ELF-1 (cell line): ENCODE results near the gene CRKL.
A peak's percentile ranks its signal among the peaks of the same experiment; 100 is the strongest.

Source experiments
- DNase-seq: peaks from one replicate; pipeline ENCODE4 v3.0.0-alpha.2; 2016; ENCODE audit warnings: low read depth, low spot score

CRKL gene

DNA sequence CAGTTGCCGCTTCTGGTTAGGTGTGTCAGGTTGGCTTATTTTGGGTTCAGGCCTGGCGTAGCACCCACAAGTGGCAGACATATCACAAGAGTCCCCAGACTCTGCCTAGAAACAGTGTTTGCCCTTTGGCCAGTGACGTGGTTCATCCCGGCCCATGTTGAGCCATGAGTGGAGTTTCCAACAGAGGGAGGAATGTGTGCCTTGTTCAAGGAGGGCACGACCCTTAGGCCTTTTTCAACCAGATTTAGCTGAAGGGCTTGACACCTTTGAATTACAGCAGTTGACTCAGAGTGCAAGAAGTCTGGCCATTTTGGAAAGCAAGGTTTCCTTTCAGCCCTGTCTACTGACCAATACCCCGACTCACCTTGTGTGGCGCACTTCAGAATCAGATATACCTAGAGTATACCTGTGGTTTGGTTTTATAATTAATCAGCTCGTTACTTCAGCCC is 34.7 kb downstream of the CRKL start:
- DNase-seq, result peak; percentile 35

DNA sequence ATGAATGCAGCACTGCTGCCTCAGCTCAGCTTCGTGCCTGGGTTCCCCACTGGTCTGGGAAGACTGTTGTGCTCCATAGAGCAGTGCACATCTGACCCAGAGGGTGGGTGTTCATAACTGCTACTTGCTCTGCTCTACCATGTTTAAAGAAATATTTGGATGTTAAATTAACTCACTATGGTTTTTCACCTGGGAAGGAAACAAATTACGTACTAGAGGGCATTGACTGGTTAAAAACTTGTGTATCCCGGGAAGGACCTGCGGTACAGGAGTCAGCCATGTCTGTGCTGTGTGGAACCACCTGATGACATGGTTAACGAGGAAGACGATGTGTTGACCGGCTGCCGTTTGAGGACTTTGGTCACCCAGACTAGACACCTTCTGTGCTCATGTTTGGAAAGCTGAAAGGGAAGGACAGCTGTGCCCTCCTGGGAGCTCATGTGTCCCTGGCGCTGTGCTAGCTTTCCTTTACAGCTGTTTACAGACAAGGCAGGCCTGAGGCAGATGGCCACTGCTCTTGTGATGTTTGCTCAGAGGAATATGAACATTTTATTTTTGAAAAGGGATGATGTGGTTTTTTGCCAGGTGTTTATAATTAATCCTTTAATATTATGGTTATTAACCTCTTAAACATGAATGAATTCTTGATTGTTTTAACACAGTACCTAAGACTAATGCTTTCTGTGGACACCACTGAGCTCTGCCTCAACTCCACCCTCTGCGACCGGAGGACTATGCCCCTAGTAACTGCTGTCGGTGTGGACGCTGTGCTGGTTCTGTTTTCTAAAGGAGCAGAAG is 35.5 kb downstream of the CRKL start:
- no peak for DNase-seq

DNA sequence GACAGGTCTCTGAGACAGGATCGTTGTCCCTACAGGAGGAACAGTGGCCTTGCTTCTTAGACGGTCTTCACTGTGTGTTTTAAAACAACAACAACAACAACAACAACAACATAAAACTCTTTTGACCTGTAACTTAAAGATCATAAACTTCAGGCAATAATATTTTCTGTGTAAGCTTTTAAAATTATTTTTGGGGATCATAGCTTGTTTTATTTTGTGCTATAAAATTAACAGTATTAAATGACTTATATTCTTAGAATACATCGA is 36.1 kb downstream of the CRKL start:
- DNase-seq, result no peak

DNA sequence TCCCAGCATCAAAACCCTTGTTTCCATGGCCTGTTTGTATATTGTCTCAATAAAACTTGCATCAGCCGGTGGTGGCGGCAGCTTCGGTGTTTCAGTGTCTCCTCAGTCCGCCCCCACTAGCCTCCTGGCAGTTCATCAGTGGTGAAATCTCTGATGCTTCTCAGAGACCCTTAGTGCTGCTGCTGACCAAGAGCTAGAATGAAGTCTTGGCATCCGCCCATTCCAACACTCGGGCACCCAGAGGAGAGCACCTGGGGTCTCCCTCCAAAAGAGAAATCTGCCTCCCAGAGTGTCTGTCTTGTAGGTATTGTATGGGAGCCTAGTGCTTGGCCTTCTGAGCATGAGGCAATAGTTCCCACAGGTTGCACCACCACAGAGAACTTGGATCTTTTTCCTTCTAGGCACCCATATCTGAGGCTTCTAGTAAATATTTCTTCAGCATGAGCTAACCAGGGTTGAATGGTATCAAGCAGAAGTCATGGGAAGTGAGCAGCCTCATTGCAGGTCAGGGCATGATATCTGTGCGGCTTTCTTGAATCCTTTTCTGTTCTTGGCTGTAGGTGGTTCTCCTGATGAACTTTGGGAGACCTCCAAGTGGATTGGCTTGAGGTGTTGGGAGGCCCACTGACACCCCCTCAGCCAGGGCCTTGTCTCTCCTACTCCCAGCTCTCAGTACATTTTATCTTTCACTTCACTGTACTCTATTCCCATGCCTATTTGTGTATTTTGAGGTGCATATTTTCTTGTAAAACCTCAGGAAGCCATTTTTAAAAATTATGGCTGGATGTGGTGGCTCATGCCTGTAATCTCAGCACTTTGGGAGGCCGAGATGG is 36.7 kb downstream of the CRKL start:
- no peak for DNase-seq

DNA sequence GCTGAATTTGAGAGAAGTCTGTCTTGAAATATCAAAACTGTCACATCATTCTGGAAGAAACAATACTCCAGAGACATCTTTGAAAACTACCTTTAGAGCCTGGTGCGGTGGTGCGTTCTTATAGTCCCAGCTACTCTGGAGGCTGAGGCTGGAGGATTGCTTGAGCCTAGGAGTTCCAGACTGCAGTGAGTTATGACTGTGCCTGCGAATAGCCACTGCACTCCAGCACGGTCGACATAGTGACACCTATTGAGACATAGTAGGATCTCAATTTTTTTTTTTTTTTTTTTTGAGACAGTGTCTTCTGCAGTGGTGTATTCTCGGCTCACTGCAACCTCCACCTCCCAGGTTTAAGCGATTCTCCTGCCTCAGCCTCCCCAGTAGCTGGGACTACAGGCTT is 38.3 kb downstream of the CRKL start:
- DNase-seq, result no peak

DNA sequence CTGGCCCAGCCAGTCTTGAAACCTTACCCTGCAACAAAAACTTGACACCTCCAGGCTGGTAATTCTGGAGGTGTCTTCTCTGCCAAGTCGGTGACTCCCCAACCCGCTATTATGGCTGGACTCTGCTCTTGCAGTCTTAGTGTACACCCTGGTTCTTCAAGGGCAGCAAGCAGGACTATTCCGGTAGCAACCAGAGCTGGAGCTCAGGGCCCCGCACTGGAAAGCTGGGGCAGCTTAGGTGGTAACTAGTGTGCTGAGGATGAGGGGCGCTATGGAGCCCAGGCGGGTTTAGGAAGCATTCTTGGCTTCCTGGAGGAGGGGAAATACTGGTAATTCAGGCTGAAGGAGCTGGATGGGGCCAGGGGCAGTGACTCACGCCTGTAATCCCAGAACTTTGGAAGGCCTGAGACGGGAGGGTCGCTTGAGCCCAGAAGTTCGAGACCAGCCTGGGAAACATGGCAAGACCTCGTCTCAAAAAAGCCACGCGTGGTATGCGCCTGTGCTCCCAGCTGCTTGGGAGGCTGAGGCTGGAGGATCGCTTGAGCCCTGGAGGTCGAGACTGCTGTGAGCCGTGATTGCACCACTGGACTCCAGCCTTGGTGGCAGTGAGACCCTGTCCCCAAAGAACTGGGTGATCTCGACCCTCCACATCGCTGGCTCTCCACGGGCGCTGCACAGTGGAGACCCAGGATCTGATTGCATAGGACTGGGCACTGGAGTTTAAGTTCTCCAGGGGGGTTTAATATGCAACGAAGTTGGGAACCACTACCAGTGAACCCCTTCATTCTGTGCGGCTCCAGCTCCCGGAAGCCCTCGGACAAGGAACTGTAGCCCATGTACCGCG is 39.3 kb downstream of the CRKL start:
- DNase-seq, result peak; percentile 93

DNA sequence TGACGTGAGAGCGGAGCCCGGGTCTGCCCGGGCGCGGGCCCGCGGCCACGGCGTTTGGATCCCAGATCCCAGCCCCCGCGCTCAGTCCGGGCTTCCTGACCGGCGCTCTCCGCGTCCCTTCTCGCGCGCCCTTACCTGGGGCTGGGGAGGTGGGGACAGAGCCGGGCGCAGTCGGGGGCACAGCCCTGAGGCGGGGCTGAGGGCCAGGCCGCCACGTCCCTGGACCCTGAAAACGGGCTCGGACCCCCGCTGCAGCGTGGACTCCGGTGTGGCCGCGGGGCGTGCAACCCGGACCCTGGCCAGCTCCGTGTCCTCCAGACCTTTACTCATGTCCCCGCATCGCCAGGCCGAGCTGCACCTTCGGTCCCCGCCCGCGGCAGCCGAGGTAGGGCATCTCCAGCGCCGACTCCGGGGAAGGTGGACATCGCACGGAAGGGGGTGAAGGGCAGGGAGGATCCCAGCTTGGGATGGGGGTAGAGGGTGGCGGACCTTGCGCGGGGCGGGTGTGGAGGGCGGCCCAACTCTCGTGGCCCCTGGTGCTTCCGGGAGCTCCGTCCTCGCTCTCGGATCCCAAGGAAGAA is 40.0 kb downstream of the CRKL start:
- DNase-seq, result no peak

DNA sequence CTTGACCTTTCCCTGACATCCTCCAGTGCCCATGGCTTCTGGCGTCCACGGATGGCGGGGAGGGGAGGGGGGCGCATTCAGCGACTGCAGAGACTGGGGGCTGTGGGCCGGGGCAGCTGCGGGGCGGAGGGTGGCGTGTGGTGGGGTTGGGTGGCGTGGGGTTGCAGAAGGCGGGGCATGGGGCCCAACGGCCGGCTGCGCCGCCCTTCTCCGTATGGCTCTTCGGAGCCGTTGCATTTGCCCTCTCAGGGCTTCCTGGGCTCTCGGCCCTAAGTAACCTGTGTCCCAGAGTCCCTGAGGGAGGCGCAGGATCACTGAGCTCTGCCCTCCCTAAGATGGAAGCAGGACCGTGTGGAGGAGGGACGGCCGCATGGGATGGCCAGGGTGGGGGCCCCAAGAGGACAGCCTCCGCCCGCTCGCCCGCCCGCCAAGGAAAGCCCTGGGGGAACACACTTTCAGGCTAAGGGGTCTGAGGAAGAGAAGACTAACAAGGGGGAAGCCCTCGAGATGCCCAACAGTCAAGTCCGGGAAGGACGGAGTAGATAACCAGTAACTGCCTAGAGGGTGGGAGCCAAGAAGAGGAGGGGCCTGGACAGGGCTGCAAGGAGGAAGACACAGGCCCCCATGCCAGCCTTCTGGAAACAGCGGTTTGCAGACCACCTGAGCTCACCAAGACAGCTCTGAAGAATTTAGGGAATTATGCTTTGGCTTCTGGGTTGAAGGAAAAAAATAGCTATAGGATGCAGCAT is 40.6 kb downstream of the CRKL start:
- peak; percentile 45 for DNase-seq

DNA sequence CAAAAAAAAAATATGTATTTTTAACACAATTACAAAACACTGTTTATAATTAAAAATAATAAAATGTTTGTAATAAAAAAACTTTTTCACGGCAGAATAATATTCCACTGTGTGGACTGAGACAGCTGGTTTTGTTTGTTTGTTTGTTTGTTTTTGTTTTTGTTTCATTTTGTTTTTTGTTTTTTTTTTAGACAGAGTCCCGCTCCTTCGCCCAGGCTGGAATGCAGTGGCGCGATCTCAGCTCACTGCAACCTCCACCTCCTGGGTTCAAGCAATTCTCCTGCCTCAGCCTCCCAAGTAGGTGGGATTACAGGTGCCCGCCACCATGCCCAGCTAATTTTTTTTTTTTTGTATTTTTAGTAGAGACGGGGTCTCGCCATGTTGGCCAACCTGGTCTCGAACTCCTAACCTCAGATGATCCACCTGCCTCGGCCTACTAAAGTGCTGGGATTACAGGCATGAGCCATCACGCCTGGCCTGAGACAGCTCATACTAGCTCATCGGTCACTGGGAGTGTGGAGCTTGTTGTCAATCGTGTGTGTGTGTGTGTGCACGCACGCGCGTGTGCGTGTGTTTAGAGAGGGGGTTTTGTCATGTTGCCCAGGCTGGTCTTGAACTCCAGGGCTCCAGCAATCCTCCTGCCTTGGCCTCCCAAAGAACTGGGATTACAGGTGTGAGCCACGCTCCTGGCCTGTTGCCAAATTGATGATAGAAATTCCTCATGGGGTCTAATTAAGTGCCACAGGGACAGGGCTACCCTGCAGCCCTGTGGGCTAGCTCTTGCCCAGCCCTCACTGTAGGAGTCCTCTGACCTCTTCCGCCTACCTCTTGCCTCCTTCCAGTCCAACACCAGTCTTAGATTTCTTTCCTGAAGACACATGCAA is 42.6 kb downstream of the CRKL start:
- DNase-seq, result no peak

DNA sequence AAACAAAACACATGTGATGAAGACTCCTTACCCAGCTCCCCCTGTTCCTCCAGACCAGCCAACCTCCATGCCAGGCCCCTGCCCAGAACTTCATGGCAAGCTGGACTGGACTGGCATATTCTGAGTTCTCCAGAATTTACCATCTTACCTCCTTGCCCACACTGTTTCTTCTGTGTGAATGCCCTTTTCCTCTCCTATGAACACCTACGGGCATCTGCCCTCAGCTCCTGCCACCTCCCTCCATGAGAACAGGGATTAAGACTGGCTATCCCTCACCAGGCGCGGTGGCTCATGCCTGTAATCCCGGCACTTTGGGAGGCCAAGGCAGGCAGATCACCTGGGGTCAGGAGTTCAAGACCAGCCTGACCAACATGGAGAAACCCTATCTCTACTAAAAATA is 43.4 kb downstream of the CRKL start:
- DNase-seq, result no peak

DNA sequence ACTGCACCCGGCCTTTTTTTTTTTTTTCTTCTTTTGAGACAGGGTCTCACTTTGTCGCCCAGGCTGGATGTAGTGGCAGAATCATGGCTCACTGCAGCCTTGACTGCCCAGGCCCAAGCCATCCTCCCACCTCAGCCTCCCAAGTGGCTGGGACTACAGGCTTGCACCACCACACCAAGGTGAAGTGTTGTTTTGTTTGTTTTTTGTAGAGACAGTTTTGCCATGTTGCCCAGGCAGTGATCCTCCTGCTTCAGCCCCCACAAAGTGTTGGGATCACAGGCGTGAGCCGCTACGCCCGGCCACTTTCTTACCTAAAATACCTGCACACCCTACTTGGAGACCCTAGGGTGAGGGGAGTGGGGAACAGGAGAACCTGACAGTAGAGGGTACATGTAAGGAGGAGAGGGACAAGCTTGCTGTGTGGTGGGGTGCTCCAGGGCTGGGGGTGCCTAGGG is 45.3 kb downstream of the CRKL start:
- no peak for DNase-seq

DNA sequence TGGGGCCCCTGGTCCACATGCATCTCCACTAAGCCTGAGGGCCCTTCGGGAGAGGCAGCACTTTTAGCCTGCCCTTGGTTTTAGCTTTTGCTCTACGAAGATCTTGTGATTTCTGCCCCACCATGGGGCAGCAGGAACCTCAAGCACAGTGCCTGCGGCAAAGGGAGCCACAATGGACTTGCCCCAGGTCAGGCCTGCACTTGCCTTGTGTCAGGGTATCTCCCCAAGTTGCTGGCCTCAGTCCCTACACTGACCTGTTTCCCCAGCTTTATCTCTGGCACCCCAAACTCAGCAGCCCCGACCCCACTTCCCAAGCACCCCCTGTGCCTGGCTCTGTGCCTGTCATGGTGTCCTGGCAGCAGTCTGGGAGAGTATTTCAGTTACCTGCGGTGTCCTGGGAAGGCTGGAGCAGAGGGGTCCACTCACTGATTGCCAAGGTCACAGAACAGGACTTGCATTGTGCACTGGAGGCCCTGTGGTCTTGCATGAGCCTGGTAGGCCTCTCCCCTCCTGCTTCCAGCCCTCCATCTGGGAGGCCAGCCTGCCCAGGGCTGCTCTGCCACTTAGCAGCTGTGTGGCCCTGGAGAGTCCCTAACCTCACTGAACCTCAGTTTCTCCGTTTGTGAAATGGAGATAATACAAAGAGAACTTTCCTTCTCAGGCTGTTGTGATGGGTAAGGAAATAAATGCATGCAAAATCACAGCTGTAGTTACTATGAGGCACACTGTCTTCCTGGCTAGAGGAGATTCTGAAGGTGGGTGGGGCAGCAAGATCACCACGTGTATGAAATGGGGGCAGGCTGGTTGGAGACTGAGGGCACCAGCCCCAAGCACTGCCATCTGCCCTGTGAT is 46.2 kb downstream of the CRKL start:
- no peak for DNase-seq

DNA sequence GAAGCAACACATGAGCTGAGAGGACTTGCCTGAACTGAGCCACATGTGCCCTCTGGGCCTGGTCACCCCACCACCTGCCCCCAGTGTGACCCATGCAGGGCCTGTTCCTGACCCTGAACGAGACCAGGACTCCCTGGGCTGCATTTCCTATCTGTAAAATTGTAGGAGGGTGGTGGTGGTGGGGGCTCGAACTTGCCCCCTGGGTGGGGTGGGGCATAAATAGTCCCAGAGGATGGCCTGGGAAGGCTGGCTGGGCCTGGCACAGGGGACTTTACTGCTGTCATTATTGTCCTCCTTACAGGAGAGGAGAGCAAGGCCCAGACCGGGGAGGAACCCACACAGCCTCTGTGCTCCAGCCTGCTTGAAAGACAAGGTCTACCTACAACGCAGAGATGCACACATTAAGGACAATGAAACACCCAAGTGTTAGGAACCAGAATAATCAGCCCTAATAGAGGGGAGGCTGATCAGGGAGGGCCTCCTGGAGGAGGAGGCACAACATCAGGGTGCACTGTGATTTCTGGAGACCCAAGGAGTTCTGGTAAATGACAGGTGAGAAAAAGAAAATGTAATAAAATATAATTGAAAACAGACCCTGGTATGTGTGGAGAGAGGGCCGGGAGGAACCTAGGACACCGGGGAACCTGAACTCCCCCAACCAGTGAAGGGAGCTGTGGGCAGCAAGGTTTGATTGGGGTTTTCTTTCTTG is 47.0 kb downstream of the CRKL start:
- no peak for DNase-seq

DNA sequence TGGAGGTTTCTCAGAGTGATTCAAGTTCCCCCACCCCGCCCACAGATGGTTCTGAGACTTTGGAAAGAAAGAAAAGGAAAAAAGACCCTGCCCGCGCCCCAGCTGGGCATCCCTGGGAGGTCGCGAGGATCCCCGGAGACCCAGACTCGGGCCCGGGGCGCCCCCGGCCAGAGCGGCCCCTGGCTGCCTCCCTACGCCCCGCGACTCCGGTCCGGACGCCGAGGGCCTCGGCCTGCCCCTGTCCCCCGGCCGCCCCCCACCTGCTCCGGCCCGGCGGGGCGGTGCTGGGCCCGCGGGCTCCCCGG is 47.5 kb downstream of the CRKL start:
- DNase-seq, result no peak

DNA sequence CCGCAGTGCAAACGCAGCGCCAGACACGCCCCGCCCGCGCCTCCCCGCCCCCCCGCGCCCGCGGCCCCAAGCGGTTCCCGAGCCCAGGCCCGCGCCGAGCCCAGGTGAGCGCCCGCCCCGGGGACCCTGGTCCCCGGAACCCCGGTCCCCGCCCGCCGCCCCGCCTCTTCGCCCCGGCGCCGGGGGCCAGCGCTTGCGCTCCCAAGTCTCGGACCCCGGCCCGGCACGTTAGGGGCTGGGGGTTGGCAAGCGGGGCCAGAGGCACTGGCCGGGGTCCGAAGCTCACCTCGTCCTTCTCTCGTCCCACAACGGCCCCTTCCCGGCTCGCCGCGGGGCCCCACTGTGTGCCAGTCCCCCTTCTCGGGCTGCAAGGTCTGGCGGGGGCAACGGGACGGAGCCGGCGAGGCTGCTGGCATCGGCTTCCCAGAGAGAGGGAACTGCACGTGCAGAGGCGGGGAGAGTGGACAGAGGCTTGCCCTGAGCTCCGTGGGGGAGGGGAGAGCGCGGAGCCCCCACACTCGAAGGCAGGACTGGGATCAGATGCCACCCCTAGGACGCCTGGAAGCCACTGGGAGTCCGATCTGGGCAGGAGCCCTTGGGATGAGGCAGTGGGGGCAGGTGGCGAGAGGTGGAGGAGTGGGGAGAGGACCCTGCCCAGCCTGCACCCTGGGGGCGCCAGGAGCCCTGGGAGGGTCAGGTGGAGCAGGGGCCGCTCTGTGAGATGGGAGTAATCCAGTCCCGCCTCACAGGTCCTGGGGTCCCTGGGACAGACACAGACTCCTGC is 48.1 kb downstream of the CRKL start:
- DNase-seq, result no peak

DNA sequence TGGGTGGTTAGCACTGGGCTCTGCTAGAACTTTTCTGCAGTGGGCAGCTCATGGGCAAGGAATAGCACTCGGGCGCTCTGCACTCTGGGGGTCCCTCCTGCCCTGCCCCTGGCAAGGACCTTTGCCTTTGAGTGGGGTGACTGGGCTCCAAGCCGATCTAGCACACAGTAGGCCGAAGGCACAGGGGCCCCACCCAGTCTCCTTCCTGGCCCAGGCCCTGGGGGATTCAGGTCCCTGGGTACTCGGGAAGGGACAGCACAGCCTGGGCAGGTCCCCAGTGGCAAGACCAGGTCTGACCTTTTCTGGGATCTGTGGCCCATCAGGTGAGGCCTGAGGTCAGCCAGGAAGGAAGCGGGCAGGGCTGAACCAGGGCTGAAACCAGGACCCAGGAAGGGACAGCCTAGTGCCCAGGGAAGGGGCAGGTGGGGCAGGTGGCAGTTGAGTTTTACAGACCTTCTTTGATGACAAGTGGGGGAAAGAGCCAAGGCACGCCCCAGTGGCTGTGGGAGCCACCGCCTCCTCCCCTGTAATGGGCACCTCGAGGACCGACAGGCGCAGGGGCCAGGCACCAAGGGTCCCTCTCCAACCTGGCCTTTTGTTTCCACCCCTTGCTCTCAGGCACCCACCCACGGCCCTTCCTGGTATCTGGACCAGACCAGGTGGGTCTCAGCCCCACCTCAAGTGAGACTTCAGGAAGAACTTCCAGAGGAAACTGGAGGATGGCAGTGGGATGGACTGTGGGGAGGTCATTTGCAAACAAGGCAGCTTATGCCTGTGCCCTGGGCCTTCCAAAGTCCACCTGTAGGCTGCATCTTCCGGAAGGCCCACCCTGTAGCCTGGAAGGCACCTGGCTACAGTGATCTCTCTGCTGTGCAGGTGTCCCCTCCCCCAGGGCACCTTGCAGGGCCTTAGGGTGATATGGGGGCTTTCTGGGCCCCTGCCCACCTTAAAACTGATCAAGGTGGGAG is 49.0 kb downstream of the CRKL start:
- DNase-seq, result no peak
